HG03066 (cell line): ENCODE measurements around the gene THAP4.
"Not testable (repeated sequence)": the region's sequence is repeated elsewhere in the genome, so short reads cannot be mapped to it uniquely, and the experiment has no call there.

Experiments
- ATAC-seq: cut with Tn5 transposase; IDR thresholded peaks from one replicate; pipeline ENCODE4 v1.9.1; 2021; ENCODE audit warnings: low read depth; ENCODE audit not compliant: unreplicated experiment

THAP4 gene

DNA sequence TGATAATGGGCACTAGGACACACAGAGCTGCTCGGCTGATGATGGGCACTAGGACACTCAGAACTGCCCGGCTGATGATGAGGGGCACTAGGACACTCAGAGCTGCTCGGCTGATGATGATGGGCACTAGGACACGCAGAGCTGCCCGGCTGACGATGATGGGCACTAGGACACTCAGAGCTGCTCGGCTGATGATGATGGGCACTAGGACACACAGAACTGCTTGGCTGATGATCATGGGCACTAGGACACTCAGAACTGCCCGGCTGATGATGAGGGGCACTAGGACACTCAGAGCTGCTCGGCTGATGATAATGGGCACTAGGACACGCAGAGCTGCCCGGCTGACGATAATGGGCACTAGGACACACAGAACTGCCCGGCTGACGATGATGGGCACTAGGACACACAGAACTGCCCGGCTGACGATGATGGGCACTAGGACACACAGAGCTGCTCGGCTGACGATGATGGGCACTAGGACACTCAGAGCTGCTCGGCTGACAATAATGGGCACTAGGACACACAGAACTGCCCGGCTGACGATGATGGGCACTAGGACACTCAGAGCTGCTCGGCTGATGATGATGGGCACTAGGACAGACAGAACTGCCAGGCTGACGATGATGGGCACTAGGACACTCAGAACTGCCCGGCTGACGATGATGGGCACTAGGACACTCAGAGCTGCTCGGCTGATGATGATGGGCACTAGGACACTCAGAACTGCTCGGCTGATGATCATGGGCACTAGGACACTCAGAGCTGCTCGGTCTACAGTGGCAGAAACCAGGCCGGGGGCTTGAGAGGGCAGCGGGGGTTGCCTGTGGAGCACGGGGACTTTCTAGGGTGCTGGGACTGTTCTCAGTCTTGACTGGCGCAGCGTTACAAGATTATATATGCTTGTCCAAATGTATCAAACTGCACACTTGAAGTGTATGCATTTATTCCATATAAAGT lies 46.2 kb downstream of the THAP4 start:
- ATAC-seq = not testable (repeated sequence)

- ATAC-seq = not testable (repeated sequence)
Observed at GRCh38 chr2:241589863-241590262, 47.1 kb downstream of the THAP4 start.

DNA sequence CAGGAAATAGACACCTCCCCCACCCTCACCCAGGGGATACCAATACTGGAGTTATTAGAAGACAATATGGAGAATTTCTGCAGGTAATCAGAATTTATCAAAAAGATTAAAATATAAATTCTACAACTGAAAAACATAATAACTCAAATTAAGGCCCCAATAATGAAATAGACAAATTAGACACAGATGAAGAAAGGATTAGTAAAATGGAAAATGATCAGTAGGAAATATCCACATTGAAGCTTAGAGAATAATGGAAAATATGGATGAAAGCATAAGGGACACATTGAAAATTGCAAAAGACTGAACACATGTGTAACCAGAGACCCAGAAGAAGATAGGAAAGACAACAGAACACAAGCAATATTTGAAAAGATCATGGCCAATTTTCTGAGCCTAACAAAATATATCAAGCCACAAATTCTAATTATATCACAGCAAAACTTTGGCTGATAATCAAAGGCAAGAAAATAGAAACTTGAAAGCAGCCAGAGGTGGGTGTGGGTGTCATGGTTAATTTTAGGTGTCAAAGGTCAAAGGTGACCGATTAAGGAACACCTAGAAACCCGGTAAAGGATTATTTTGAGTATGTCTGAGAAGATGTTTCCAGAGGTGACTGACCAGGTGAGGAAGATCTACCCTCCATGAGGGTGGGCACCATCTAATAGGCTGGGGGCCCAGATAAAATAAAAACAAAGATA lies 50.2 kb downstream of the THAP4 start:
- ATAC-seq = no peak

DNA sequence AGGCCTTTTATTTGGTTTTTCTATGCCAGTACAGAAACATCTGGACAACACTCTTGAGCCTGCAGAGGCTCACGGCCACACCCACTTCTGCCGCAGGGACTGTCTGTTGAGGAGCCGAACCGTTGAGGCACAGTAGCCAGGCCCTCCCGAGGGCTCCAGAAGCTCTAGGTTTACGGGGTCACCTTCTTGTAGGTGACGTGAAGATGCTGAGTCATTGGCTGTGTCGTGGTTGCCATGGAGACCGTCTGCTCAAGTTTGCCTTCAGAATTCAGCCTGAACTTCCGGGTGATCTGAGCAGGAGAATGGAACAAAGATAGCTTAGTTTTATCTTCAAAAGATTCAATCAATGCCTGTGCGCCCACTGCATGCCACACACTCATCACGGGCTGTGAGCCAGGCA lies 52.5 kb downstream of the THAP4 start:
- ATAC-seq = no peak

DNA sequence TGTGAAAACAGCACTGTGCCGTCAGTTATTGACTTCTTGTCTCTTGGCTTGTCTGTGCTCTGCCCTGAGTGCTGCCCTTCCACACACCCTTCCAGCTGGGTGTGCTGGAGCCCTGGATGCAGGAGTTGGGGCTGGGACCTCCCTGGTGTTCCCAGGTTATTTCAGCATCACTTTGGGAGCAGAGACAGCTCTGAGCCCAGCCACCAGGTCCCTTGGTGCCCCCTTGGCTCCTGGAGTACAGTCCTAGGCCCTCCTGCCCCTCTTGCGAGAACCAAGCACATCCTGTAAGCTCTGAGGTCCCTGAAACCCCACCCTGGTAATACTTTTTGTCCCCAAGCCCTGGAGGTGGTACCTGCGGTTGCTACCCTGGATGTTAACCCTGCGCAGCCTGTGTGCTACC lies 54.2 kb downstream of the THAP4 start:
- no peak for ATAC-seq

DNA sequence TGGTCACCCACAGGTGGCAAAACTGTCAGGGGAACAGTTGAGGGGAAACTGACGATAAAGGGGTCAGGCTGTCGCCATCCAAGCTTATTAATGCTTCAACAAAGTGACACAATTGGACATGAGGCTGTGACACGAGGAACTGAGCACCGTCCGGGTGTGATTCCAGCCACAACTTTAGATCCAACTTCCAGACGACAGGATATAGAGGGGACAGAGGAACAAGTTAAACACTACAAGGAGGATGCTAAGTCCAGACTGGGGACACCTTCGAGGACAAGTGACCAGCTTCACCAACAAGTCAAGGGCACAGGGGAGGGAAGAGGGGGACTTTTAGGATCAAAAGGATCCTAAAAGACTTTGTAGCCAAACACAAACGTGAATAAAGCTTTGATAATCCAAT lies 54.6 kb downstream of the THAP4 start:
- no peak for ATAC-seq

GRCh38 chr2:241579281-241579680 lies 57.7 kb downstream of the THAP4 start:
- no peak for ATAC-seq

DNA sequence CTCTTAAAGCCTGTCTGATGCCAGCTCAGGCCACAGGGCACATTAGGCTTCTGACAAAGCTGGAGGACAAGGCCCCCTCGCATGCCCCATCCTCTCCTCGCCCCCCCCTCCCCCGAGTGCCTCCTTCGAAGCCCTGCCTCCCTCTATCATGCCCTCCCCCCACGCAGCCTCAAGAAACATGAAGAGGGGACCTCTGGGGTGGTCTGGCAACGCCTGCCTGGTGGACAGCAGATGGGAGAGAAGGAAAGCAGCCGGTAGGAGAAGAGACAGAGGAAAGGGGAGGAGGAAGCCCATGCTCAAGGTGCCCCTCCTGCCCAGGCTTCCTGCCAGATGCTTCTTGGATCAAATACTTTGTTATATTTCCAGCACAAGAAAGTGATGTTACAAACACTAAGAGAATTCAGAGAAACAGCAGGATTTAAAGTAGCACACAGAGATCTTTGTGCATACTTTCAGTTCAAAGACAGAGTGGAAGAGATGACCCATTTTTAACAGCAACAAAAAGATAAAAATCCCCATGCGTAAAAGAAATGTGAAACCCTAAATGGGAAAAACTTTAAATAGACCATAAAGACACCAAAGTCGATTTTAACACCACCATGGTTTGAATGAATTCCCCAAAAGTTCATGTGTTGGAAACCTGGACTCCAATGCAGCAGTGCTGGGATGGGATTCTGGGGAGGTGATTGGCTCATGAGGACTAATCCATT lies 59.4 kb downstream of the THAP4 start:
- ATAC-seq = no peak

GRCh38 chr2:241576293-241576654 lies 60.7 kb downstream of the THAP4 start:
- no peak for ATAC-seq

GRCh38 chr2:241575624-241576292 lies 61.2 kb downstream of the THAP4 start:
- ATAC-seq = no peak

- no peak for ATAC-seq
Observed at GRCh38 chr2:241574911-241575623, 61.9 kb downstream of the THAP4 start.

DNA sequence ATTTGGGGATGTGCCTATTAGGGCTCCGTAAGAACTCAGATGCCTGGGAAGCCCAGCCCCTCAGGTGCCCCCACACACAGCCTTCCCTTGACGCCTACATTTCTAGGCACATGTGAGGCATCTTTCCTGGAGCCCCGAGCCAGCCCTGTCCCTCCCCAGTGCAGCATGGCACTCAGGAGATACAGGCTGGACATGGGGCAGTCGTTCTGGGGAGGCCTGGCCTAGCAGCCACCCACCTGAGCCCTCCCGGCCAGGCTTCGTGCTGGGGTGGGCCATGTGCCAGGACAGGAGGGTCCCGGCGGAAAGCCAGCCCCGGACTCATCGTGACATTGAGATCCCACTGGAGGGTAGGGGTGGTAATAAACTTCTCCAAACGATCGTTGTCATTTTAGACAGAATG lies 63.2 kb downstream of the THAP4 start:
- no peak for ATAC-seq

GRCh38 chr2:241572915-241573651 lies 63.9 kb downstream of the THAP4 start:
- not testable (repeated sequence) for ATAC-seq

GRCh38 chr2:241571821-241572620 lies 64.9 kb downstream of the THAP4 start:
- ATAC-seq = no peak

GRCh38 chr2:241570961-241571581 lies 65.9 kb downstream of the THAP4 start:
- ATAC-seq = no peak

GRCh38 chr2:241569831-241570281 lies 67.1 kb downstream of the THAP4 start:
- ATAC-seq = no peak

DNA sequence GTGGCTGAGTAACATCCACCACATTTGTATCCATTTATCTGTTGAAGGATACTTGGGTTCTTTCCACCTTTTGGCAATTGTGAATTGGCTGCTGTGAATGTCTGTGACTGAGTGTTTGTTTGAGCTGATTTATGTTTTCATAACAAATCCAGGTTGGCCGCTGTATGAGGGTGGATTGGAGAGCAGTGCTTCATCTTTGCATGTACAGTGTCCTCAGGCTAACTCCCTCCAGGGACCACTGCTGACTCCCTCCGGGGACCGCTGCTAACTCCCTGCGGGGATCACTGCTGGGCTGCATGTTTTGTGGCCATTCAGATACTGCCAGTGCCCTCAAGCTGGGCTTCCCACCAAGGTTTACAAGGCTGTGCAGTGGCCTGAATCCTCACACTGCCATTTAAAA lies 68.2 kb downstream of the THAP4 start:
- ATAC-seq = no peak

GRCh38 chr2:241567776-241568175 lies 69.2 kb downstream of the THAP4 start:
- ATAC-seq = no peak
